Endothelial cell of umbilical vein (primary cell): Measurements from ENCODE around the gene LRIF1.

Experiments
- CTCF ChIP-seq, 2 donors: IDR thresholded peaks; 1 replicate in 1 of 2; 2 replicates in 1 of 2; pipeline ENCODE4 v1.5.1; 2011; ENCODE audit warnings: low read length in 2 of 2, mild to moderate bottlenecking in 2 of 2, moderate library complexity in 2 of 2, control low read depth in 1 of 2, inconsistent platforms in 1 of 2, low read depth in 1 of 2; ENCODE audit not compliant: insufficient read depth in 1 of 2; ENCODE audit errors: extremely low read depth in 1 of 2
- POLR2A ChIP-seq: IDR thresholded peaks from 2 replicates; pipeline ENCODE4 v1.6.1; 2012; ENCODE audit warnings: low read depth, mild to moderate bottlenecking, control low read depth, low read length

GRCh38 chr1:110951161-110951560 lies 12.6 kb downstream of the LRIF1 start:
- TF ChIP-seq POLR2A = no peak
- TF ChIP-seq CTCF (IDR thresholded peaks at IDR 0.05; ENCODE audit: extremely low read depth in 1 of 2, insufficient read depth in 1 of 2, low read depth in 1 of 2, low read length in 2 of 2) = no peak
